SK-N-SH (cell line): ENCODE results near the gene ADAMTS13. TPM values are rescaled to one million over a fixed set of nuclear protein-coding genes. Genes with fewer than 3 reads are reported as not detected.

Experiments used
- CTCF ChIA-PET: fragments of 300-600, 350-600 bp; formaldehyde crosslinking; extraction: SDS; loops from one replicate; lab custom pipeline; 2021; lab: Yijun Ruan, JAX
- POLR2A ChIA-PET: fragments of 350-600 bp; sonication (Branson Sonifier 250); formaldehyde crosslinking; extraction: SDS; loops from one replicate; lab custom pipeline; 2020; ENCODE audit warnings: antibody characterized with exemption, inconsistent platforms; lab: Yijun Ruan, JAX
- DNase-seq: peaks from one replicate; pipeline ENCODE4 v3.0.0; 2012
- H2AFZ ChIP-seq: fragments of 200-600 bp; sonication (generic); 2 replicates; pipeline ENCODE4 v1.8.1; 2016; ENCODE audit warnings: antibody characterized with exemption, mild to moderate bottlenecking, low read depth
- H3F3A ChIP-seq: fragments of 200-600 bp; sonication (generic); replicated peaks from 2 replicates; pipeline ENCODE3; 2016; ENCODE audit warnings: antibody characterized with exemption, mild to moderate bottlenecking; ENCODE audit not compliant: insufficient read depth
- H3K27ac ChIP-seq, 2 experiments: fragments of 200-500 bp in 1 of 2; fragments of 200-600 bp in 1 of 2; sonication (Bioruptor generic) in 1 of 2; sonication (generic), shearing (Covaris generic) in 1 of 2; 2 replicates each; pipeline versions ENCODE4 v1.5.1 to v1.6.1; 2014 to 2016; ENCODE audit warnings: low read depth in 2 of 2, inconsistent platforms in 1 of 2, low read length in 1 of 2, mild to moderate bottlenecking in 1 of 2, mixed read lengths in 1 of 2
- H3K27me3 ChIP-seq: fragments of 200-600 bp; sonication (generic), shearing (Covaris generic); 2 replicates; pipeline ENCODE4 v1.6.1; 2016; ENCODE audit warnings: mixed run types; ENCODE audit not compliant: insufficient read depth
- H3K36me3 ChIP-seq, 2 experiments: fragments of 200-500 bp in 1 of 2; fragments of 200-600 bp in 1 of 2; sonication (Bioruptor generic) in 1 of 2; sonication (generic) in 1 of 2; replicated peaks in 1 of 2; 2 replicates each; pipeline versions ENCODE3 to v1.5.1; 2014 to 2016; ENCODE audit warnings: low read length in 1 of 2, mild to moderate bottlenecking in 1 of 2; ENCODE audit not compliant: insufficient read depth in 2 of 2, control insufficient read depth in 1 of 2
- H3K4me1 ChIP-seq, 2 experiments: fragments of 200-500 bp in 1 of 2; fragments of 200-600 bp in 1 of 2; sonication (Bioruptor generic) in 1 of 2; sonication (generic), shearing (Covaris generic) in 1 of 2; 2 replicates each; pipeline versions ENCODE4 v1.5.1 to v1.6.1; 2014 to 2016; ENCODE audit warnings: low read depth in 1 of 2, low read length in 1 of 2, mixed run types in 1 of 2; ENCODE audit not compliant: insufficient read depth in 2 of 2, control insufficient read depth in 1 of 2
- H3K4me2 ChIP-seq: fragments of 200-600 bp; sonication (generic), shearing (Covaris generic); 2 replicates; pipeline ENCODE4 v1.6.1; 2017; ENCODE audit warnings: mixed run types
- H3K4me3 ChIP-seq, 2 experiments: fragments of 200-500 bp in 1 of 2; fragments of 200-600 bp in 1 of 2; sonication (Bioruptor generic) in 1 of 2; sonication (generic), shearing (Covaris generic) in 1 of 2; 2 replicates each; pipeline versions ENCODE4 v1.5.1 to v1.8.1; 2014 to 2016; ENCODE audit warnings: low read depth in 2 of 2, inconsistent platforms in 1 of 2, low read length in 1 of 2, mild to moderate bottlenecking in 1 of 2, mixed read lengths in 1 of 2, moderate library complexity in 1 of 2
- H3K79me2 ChIP-seq: fragments of 200-600 bp; sonication (generic); 2 replicates; pipeline ENCODE4 v1.8.1; 2017; ENCODE audit warnings: mild to moderate bottlenecking; ENCODE audit not compliant: insufficient read depth
- H3K9ac ChIP-seq: fragments of 200-600 bp; sonication (generic); 2 replicates; pipeline ENCODE4 v1.6.1; 2017; ENCODE audit warnings: mixed run types
- H3K9me2 ChIP-seq: fragments of 200-600 bp; sonication (generic); 2 replicates; pipeline ENCODE4 v1.6.1; 2017; ENCODE audit warnings: mixed run types
- H3K9me3 ChIP-seq: fragments of 200-600 bp; sonication (generic); 2 replicates; pipeline ENCODE4 v1.6.1; 2017; ENCODE audit warnings: mixed run types, mild to moderate bottlenecking, moderate library complexity
- H4K20me1 ChIP-seq: fragments of 200-600 bp; sonication (generic); 2 replicates; pipeline ENCODE4 v1.6.1; 2017; ENCODE audit warnings: mild to moderate bottlenecking, mixed run types; ENCODE audit not compliant: insufficient read depth
- CHD2 ChIP-seq: fragments of 150-350 bp; IDR thresholded peaks from 2 replicates; pipeline ENCODE4 v1.6.1; 2018; ENCODE audit warnings: low read length; ENCODE audit not compliant: partially characterized antibody
- CTCF ChIP-seq: fragments of 200-600 bp; sonication (generic); IDR thresholded peaks from 2 replicates; pipeline ENCODE4 v1.6.1; 2017; ENCODE audit warnings: antibody characterized with exemption, mild to moderate bottlenecking, moderate library complexity
- FOXJ3 ChIP-seq: sonication (generic); formaldehyde crosslinking; IDR thresholded peaks from 2 replicates; pipeline ENCODE4 v1.5.1; 2020; ENCODE audit warnings: mild to moderate bottlenecking, missing genetic modification reagents
- FOXM1 ChIP-seq: IDR thresholded peaks from 2 replicates; pipeline ENCODE4 v1.4.0; 2012; ENCODE audit warnings: low read depth, mild to moderate bottlenecking
- GABPA ChIP-seq: IDR thresholded peaks from 2 replicates; pipeline ENCODE4 v1.4.0; 2012; ENCODE audit warnings: low read depth, mild to moderate bottlenecking
- GATA2 ChIP-seq: sonication (generic); formaldehyde crosslinking; IDR thresholded peaks from 2 replicates; pipeline ENCODE4 v1.5.0; 2020; ENCODE audit warnings: mild to moderate bottlenecking, missing genetic modification reagents
- JUND ChIP-seq: IDR thresholded peaks from 2 replicates; pipeline ENCODE4 v1.4.0; 2012
- MEF2A ChIP-seq: IDR thresholded peaks from 2 replicates; pipeline ENCODE4 v1.4.0; 2012; ENCODE audit warnings: low read depth, borderline replicate concordance
- NFIC ChIP-seq: IDR thresholded peaks from 2 replicates; pipeline ENCODE4 v1.4.0; 2012; ENCODE audit warnings: borderline replicate concordance
- PBX3 ChIP-seq: IDR thresholded peaks from 2 replicates; pipeline ENCODE4; 2012
- REST ChIP-seq: IDR thresholded peaks from 2 replicates; pipeline ENCODE4 v1.6.1; 2012; ENCODE audit warnings: mild to moderate bottlenecking, low read depth, low read length, moderate library complexity
- RFX5 ChIP-seq: IDR thresholded peaks from 2 replicates; pipeline ENCODE4 v1.6.1; 2012; ENCODE audit warnings: mild to moderate bottlenecking, improper control_type of control experiment, low read length
- SIN3A ChIP-seq: IDR thresholded peaks from 2 replicates; pipeline ENCODE4 v1.6.1; 2012; ENCODE audit warnings: low read depth, mild to moderate bottlenecking, low read length, moderate library complexity, borderline replicate concordance
- TAF1 ChIP-seq: IDR thresholded peaks from 2 replicates; pipeline ENCODE4 v1.6.1; 2012; ENCODE audit warnings: low read depth, mild to moderate bottlenecking, low read length, moderate library complexity, borderline replicate concordance
- TCF12 ChIP-seq: IDR thresholded peaks from 2 replicates; pipeline ENCODE4 v1.4.0; 2012
- USF1 ChIP-seq: IDR thresholded peaks from 2 replicates; pipeline ENCODE4 v1.4.0; 2012; ENCODE audit warnings: low read depth, borderline replicate concordance
- ZBTB33 ChIP-seq: IDR thresholded peaks from 2 replicates; pipeline ENCODE4 v1.4.0; 2012; ENCODE audit warnings: low read depth, borderline replicate concordance
- WGBS: methylation state at CpG from one replicate; pipeline ENCODE4 v1.1.6; 2017; ENCODE audit warnings: low lambda C conversion rate; 5-methylcytosine and 5-hydroxymethylcytosine counted together
- polyA plus RNA-seq, 3 experiments: library from polyadenylated mRNA; depleted of rRNA; stranded (reverse); fragments of >200 nt; gene quantifications; 2 replicates each; pipeline ENCODE4 v1.2.3, GENCODE V29; 2012

ADAMTS13 gene
- polyA plus RNA-seq, 1 of the 3 experiments (the other 2 are of a cell fraction) = 10.6 TPM

GRCh38 chr9:133389562-133389961 lies 32.6 kb upstream of the ADAMTS13 start:
- no peak for DNase-seq
- TF ChIP-seq JUND (no peak), NFIC (no peak), GABPA (no peak), TCF12 (no peak), REST (no peak), FOXM1 (no peak), CHD2 (no peak), GATA2 (CRISPR knock-in tag) (no peak), PBX3 (no peak), TAF1 (no peak), CTCF (no peak), RFX5 (no peak), SIN3A (no peak), USF1 (no peak), MEF2A (no peak), ZBTB33 (no peak), FOXJ3 (no peak)
- no peaks in the 10 kb centered on the region for H3K9me2 ChIP-seq
- WGBS = 83% methylated on average over 8 of the region's 13 CpGs
- H4K20me1 ChIP-seq = no peaks in the 10 kb centered on the region
- no peak overlapping the region for H3K4me3 ChIP-seq
- no peaks in the 10 kb centered on the region for H3K79me2 ChIP-seq
- no peaks in the 10 kb centered on the region for H3K9me3 ChIP-seq
- H3K4me2 ChIP-seq = no peak overlapping the region
- no peak overlapping the region for H2AFZ ChIP-seq
- H3K27ac ChIP-seq = no peak overlapping the region
- no peaks in the 10 kb centered on the region for H3F3A ChIP-seq
- H3K4me1 ChIP-seq = no peaks in the 10 kb centered on the region
- no peaks in the 10 kb centered on the region for H3K36me3 ChIP-seq
- no peak overlapping the region for H3K9ac ChIP-seq
- POLR2A ChIA-PET = interaction anchor here (0.6 to 0.9 kb wide), 2 partner anchors 13 to 89 kb away, joined by 3 read pairs; partner anchors contain the start of gene SLC2A6
- CTCF ChIA-PET = interaction anchor here (1.0 kb wide), 1 partner anchor 12 kb away, joined by 3 read pairs; no protein-coding TSS in a partner anchor
- H3K27me3 ChIP-seq = no peaks in the 10 kb centered on the region
